ENCODE results near the gene IQGAP2.

DNA sequence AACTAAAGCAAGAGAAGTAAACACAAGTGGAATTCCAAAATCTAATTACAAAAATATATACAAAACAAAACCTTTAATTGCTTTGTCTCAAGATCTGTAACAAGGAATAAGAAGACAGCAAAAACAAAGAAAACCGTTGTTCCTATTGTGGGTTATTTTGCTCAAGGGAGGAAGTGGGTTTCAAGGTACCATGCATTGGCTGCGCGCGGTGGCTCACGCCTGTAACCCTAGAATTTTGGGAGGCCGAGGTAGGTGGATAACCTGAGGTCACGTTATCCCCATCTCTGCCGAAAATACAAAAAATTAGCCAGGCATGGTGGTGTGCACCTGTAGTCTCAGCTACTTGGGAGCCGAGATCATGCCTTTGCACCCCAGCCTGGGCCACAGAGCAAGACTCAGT is 12.1 kb upstream of the IQGAP2 start:
- TF ChIP-seq YY1 (IDR thresholded peaks at IDR 0.05; ENCODE audit: insufficient read depth, insufficient read length) (no peak), ZNF274 (IDR thresholded peaks at IDR 0.05; ENCODE audit: low read depth, low read length) (no peak), SUZ12 (IDR thresholded peaks at IDR 0.05; ENCODE audit: extremely low read depth, insufficient read depth, insufficient read length) (no peak)
